ENCODE data around the gene MAGED4B.

DNA sequence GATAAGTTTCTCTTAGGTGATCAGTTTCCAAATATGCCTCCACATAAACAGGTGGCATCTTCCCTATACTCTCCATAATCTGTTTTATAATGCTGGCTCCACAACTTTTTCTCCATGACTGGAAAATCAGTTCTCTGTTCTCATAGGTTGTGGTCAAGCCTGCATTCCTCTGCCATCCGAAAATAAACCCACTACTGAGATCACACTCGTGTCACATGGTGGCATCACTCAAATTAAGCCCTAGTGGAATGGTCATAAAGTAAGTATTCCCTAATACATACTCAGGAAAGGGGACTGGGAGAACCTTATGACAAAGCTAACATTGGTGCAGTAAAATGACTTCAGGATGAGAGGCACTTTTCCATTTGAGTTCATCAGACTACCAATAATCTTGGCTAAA lies 37.6 kb downstream of the MAGED4B start:
- no peak for TF ChIP-seq CTCF (IDR thresholded peaks at IDR 0.05; ENCODE audit: low read depth, low read length)
- no peak for TF ChIP-seq EZH2phosphoT487 (IDR thresholded peaks at IDR 0.05; ENCODE audit: low read depth)

Measured in OCI-LY3 (cell line).